GM12891 (cell line): ENCODE results near the gene LRIT1.

Experiments
- DNase-seq: peaks from one replicate; pipeline ENCODE4 v3.0.0; 2011; ENCODE audit warnings: low spot score; ENCODE audit not compliant: insufficient read length
- FAIRE-seq: peaks from 2 replicates; lab custom pipeline; 2011; peaks lifted over from hg19 to GRCh38; lab: Jason Lieb, UNC
- PAX5 ChIP-seq: IDR thresholded peaks from 2 replicates; pipeline ENCODE4 v1.6.1; 2011; ENCODE audit warnings: low read length, moderate library complexity, mild to moderate bottlenecking; ENCODE audit not compliant: insufficient read depth, severe bottlenecking
- POLR2A ChIP-seq: IDR thresholded peaks from 2 replicates; pipeline ENCODE4 v1.6.1; 2011; ENCODE audit warnings: low read depth, low read length, control low read depth
- POLR2AphosphoS5 ChIP-seq: IDR thresholded peaks from 2 replicates; pipeline ENCODE4 v1.6.1; 2011; ENCODE audit warnings: low read depth, low read length, control low read depth
- POU2F2 ChIP-seq: IDR thresholded peaks from 2 replicates; pipeline ENCODE4 v1.6.1; 2011; ENCODE audit warnings: low read depth, mild to moderate bottlenecking, control low read depth, low read length, moderate library complexity
- SPI1 ChIP-seq: IDR thresholded peaks from 2 replicates; pipeline ENCODE4 v1.6.1; 2011; ENCODE audit warnings: low read depth, low read length, control low read depth
- TAF1 ChIP-seq: IDR thresholded peaks from 2 replicates; pipeline ENCODE4 v1.6.1; 2011; ENCODE audit warnings: low read depth, low read length, control low read depth

LRIT1 gene

DNA sequence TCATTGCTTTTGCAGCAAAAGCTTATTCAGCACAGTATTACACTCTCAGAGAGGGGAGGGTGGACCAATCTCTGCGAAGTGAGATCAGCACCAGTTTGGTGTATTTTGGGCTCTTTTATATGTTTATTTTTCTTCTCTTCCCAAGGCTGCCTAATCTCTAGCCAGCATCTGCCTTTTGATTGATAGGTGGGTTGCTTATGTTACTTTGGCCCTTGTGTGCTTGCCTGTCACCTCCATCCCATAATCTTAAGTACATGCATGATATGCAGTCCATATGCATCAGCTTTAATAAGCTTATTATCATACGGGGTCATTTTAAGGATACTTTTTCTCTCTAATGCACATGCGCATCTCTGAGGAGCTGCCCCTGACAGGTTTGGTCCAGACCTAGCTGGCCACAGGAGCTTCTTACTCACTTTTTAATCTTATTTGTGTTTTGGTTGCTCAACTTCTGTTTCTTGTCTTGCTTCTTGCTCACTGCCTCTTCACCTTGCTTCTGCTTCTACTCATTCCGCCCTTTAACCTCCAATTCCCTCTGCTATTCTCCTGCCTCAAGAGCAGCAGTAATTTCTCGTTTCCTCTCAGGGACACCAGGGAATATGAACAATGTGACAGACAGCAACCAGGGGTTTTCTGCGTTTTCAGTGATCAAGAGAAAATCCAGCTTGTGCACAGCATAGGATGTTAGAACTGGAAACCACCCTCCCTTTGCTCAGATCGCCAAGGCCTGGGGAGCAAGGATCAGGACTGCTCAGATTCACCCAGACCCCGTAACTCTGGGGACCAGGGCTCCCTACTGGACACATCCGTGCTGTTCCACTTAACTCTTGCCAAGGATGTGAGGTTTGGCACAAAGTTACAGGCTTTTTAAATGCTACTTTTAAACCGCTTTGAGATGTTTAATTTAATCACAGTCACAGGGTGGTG is 13.5 kb upstream of the LRIT1 start:
- no peak for DNase-seq
- FAIRE-seq, result no peak
- TF ChIP-seq TAF1, result no peak

DNA sequence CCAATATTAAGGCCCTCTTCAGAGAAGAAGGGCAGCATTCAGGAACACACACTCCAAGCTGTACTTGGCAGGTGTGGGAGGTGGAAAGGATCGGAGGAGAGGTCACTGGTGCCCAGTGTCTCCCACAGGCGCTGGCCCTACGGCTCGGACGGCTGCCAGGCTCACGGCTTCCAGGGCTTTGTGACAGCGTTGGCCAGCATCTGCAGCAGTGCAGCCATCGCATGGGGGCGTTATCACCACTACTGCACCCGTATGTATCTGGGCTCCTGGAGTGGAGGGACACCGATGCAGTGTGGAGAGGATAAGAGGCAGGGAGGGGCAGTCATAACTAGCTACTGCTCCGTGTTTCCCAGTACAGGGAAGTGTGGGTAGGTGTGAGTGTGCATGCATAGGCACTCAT is 7.4 kb upstream of the LRIT1 start:
- FAIRE-seq (no peak), DNase-seq (no peak)
- TF ChIP-seq SPI1 (no peak), TAF1 (no peak), POLR2AphosphoS5 (no peak), POLR2A (no peak), PAX5 (no peak), POU2F2 (no peak)

DNA sequence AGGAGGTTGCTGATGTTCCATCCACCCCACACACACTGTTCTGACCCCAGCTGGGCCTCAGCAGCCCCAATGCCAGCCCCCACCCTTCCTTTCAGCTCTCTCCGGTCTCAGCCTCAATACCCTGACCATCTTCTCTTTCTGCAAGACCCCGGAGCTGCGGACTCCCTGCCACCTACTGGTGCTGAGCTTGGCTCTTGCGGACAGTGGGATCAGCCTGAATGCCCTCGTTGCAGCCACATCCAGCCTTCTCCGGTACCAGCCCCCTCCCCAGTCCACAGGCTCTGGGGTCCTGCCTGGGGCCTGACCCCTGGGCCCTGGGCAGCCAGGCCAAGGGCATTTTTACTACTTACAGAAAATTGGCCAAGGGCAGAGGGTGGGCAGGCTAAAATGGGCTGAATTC is 6.2 kb upstream of the LRIT1 start:
- TF ChIP-seq POLR2AphosphoS5 (no peak), SPI1 (no peak), TAF1 (no peak), POU2F2 (no peak), POLR2A (no peak), PAX5 (no peak)
- no peak for FAIRE-seq
- no peak for DNase-seq

DNA sequence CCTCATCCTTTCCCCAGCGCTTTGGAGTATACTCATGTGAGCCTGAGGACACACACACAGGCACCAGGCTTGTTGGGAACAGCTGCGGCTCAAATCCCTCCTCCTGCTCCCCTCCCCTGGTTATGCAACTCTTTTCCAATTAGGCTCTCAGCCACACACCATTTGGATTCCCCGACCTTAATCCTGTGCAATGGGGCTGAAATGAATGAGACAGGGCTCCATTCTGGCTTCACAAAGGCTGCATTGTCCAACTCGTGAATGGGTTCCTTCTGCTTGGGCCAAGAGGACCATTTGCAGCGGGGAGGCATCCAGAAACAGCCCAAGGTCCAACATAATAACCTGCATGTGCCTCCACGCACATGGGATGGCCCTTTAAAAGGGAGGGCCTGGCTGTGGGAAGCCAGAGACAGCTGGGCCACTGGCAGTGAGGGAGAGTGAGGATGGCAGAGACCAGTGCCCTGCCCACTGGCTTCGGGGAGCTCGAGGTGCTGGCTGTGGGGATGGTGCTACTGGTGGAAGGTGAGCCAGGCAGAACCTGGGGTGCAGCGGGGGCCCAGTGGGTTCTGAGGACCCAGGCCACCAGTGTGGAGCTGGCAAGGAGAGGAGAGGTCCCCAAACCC is 3.4 kb upstream of the LRIT1 start, which contains the start of gene RGR:
RGR (plus strand) TSS at position 403 of the 620 bp plus-strand sequence; CDS start at position 441, 38 bp downstream.
- no peak for FAIRE-seq
- TF ChIP-seq TAF1 (no peak), PAX5 (no peak), SPI1 (no peak), POLR2AphosphoS5 (no peak), POLR2A (no peak), POU2F2 (no peak)
- DNase-seq, result no peak

DNA sequence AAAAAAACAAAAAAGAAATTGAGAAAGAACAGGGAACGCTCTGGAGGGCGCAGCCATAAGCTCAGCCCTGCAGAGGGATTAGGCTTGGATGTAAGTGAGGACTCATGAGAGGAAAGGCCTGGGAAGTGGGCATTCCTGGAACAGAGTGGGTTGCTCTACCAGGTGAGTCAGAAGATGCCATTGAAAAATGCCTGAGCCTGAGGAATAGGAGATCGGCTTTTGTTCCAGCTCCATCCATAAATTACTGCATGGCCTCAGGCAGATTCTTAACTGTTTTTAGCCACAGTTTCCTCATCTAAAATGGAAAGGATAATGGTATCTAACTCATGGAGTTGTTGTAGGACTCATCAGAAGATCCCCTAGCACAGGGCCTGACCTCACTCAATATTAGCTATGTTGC is 2.4 kb upstream of the LRIT1 start:
- TF ChIP-seq SPI1 (no peak), POU2F2 (no peak), POLR2A (no peak), PAX5 (no peak), TAF1 (no peak)
- no peak for FAIRE-seq
- no peak for DNase-seq

DNA sequence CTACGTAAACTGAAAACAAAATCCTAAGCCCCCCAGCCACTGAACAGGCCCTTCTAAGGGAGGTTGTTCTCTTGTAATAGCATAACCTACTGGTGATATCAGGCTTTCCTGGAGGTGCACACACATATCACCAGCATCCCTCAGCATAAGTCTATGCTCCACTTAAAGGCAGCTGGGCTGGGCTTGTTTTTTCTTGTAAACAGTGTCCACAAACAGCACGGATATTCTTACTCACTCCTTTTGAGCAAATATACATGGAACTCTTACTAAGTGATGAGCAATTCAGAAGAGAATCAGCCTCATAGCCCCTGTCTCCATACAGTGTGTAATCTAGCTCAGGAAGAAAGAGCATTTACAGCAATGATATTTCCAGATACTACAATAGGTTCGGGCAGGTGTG is 2.4 kb downstream of the LRIT1 start:
- TF ChIP-seq POU2F2 (no peak), TAF1 (no peak), PAX5 (no peak), SPI1 (no peak), POLR2AphosphoS5 (no peak), POLR2A (no peak)
- FAIRE-seq (no peak), DNase-seq (no peak)

DNA sequence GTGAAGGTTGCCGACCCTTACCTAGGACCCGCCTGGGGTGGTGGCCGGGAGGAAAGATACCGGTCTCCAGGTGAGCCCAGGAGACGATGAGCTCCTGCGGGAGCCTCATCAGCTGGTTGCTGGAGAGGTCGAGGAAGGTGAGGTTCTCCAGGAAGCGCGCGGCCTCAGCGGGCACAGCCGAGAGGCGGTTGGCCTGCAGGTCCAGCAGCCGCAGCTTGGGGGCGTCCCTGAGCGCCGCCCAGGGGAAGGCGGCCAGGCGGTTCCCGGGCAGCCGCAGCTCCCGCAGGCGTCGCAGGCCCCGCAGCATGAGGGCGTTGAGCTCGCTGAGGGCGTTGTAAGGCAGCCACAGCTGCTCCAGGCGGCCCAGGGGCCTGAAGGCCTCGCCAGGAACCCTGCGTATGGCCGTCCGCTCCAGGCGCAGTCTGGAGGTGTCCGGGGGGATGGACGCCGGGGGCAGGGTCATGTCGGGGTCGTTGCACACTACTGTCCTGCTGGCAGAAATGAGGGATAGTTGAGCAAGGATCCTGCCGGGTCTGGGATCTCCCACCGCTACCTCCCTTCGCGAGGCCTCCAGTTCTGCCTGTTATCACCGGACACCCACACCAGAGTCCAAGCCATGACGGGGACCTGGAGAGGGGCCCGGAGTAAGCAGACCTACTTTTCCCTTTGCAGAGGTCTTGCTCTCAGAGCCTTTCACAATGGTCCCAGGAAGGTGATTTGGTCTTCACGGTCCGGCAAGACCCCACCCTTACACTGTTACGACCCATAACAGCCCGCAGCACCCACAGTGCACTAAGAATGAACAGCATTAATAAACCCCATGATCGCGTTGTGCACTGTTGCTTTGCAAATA is 3.9 kb downstream of the LRIT1 start:
- no peak for DNase-seq
- FAIRE-seq, result no peak
- TF ChIP-seq TAF1 (no peak), SPI1 (no peak), POLR2A (no peak), PAX5 (no peak), POLR2AphosphoS5 (no peak), POU2F2 (no peak)

DNA sequence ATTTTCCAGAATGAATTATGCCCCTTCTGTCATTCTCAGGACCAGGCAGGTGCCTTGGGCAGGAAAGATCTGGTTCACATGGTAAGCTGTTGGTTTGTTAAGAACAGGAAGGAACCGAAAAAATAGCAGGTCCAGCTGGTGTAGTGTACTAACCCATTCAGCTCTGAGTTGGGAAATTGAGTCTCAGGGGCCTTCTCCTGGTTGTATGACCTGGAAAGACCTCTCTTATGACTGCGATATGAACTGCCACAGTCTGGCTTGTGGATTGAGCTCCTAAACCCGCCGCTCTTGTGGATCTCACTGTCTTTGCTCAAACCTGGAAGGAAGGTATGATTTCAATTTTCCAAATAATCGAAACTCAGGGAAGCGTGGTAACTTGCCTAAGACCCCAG is 4.5 kb downstream of the LRIT1 start:
- no peak for TF ChIP-seq POLR2A
- no peak for TF ChIP-seq TAF1
- TF ChIP-seq POU2F2, result no peak
- TF ChIP-seq SPI1, result no peak
- TF ChIP-seq PAX5, result no peak
- no peak for TF ChIP-seq POLR2AphosphoS5
- FAIRE-seq, result no peak

DNA sequence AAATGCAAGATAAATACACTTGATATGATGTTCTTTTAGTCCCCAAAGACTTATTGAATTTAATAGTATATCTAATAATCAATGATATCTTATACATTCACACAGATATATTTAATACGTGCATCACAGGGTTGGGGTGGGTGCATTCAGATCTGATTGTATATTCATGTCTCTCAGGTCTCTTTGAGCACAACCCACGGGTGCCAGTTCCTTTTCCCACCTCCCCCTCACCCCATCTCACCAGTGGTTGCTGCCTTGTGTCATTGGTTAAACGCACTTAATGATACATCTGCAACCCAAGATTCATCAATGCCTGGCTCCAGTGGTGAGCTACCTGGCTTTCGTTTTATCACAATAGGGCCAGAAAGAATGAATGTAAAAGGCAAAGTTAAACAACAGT is 6.2 kb downstream of the LRIT1 start:
- no peak for FAIRE-seq
- TF ChIP-seq POLR2A (no peak), SPI1 (no peak), TAF1 (no peak), POU2F2 (no peak), PAX5 (no peak), POLR2AphosphoS5 (no peak)

More for the DNA sequence above, 4.5 kb downstream of the LRIT1 start:
- no peak for DNase-seq

DNA sequence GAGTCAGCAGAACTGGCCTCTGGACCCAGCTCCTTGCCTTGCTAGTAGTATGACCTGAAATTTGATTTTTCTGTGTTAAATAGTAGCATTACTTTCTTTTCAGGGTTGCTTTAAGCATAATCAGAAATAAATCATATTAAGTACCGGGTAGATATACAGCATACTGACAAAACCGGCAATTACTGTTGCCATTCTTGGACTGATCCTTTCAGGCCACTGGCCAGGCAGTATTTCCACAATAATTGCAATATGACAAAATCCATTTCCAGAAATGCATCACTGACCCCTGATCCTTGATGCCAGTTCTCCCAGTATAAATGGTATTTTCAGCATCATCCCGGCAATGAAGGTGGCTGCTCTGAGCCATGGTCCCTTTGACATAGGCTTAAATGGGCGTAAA is 6.9 kb downstream of the LRIT1 start:
- FAIRE-seq, result no peak
- TF ChIP-seq POLR2A (no peak), PAX5 (no peak), POU2F2 (no peak), SPI1 (no peak), POLR2AphosphoS5 (no peak), TAF1 (no peak)
- DNase-seq, result no peak

More for the DNA sequence above, 6.2 kb downstream of the LRIT1 start:
- DNase-seq, result no peak

DNA sequence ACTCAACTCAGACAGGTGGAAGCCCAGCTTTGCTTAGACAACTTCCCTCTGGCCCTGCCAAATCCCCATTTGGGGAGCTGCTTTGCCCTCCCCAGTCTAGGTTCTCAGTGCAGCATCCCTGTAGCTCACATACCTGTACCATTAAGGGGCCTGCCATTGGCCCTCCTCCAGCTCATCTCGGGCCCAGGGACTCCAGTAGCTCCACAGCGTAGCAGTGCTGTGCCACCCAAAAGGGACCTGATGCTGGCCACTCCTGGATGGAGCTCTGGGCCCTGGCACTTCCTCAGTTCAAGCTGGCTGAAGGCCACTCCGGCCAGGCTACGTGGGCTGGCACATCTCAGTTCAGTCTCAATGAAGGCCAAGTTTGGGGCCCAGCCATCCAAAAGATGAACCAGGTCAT is 7.4 kb downstream of the LRIT1 start:
- DNase-seq, result no peak
- no peak for FAIRE-seq
- no peak for TF ChIP-seq PAX5
- TF ChIP-seq TAF1, result no peak
- TF ChIP-seq SPI1, result no peak
- no peak for TF ChIP-seq POLR2A
- no peak for TF ChIP-seq POLR2AphosphoS5
- no peak for TF ChIP-seq POU2F2
